GM12874 (cell line): ENCODE measurements around the gene RAD21L1.

Experiments
- CTCF ChIP-seq: IDR thresholded peaks from 2 replicates; pipeline ENCODE4 v1.5.1; 2011; ENCODE audit warnings: low read depth, mild to moderate bottlenecking, control low read depth, low read length, moderate library complexity; ENCODE audit not compliant: insufficient read depth

The RAD21L1 gene

GRCh38 chr20:1281279-1282057, 55.6 kb downstream of the RAD21L1 start:
- TF ChIP-seq CTCF: no peak

- TF ChIP-seq CTCF: no peak
Measured at GRCh38 chr20:1282966-1283365, 57.1 kb downstream of the RAD21L1 start.

- TF ChIP-seq CTCF: no peak
Measured at GRCh38 chr20:1283522-1284510, 58.0 kb downstream of the RAD21L1 start.

- no peak for TF ChIP-seq CTCF
Measured at GRCh38 chr20:1286267-1287024, 60.6 kb downstream of the RAD21L1 start.

- TF ChIP-seq CTCF: no peak
Measured at GRCh38 chr20:1287306-1287705, 61.5 kb downstream of the RAD21L1 start.

- no peak for TF ChIP-seq CTCF
Measured at GRCh38 chr20:1287787-1288569, 62.1 kb downstream of the RAD21L1 start.
